K562 (cell line): ENCODE data around the gene ZNF865. TPM values are rescaled to one million over a fixed set of nuclear protein-coding genes. Genes with fewer than 3 reads are reported as not detected.

Experiments
- GTF2F1 ChIP-seq: IDR thresholded peaks from 2 replicates; pipeline ENCODE4 v1.6.1; 2011; ENCODE audit warnings: low read depth, low read length, improper control_type of control experiment
- KDM2B ChIP-seq: fragments of 250-450 bp; sonication (Bioruptor Pico); IDR thresholded peaks from 2 replicates; pipeline ENCODE4 v1.8.0; 2021; ENCODE audit warnings: mild to moderate bottlenecking, moderate library complexity
- MEIS2 ChIP-seq: fragments of 450-650 bp; IDR thresholded peaks from 2 replicates; pipeline ENCODE4 v1.6.1; 2014; ENCODE audit warnings: mild to moderate bottlenecking; ENCODE audit not compliant: partially characterized antibody
- NR4A1 ChIP-seq, 2 experiments: fragments of 250-450 bp in 1 of 2; fragments of 450-650 bp in 1 of 2; sonication (Bioruptor Pico) in 1 of 2; IDR thresholded peaks; 2 replicates each; pipeline versions ENCODE4 v1.4.0 to v1.6.1; 2016 to 2020; ENCODE audit warnings: mild to moderate bottlenecking in 2 of 2, missing compliant biosample characterization in 1 of 2, missing genetic modification characterization in 1 of 2, moderate library complexity in 1 of 2
- RBM22 ChIP-seq: fragments of 200-400 bp; formaldehyde crosslinking; IDR thresholded peaks from 2 replicates; pipeline ENCODE4 v1.6.1; 2018; ENCODE audit warnings: low read length, low read depth; ENCODE audit not compliant: poor library complexity, severe bottlenecking
- RBM25 ChIP-seq: fragments of 200-400 bp; formaldehyde crosslinking; IDR thresholded peaks from 2 replicates; pipeline ENCODE4 v1.6.1; 2018; ENCODE audit warnings: low read length, low read depth, moderate library complexity; ENCODE audit not compliant: severe bottlenecking
- polyA plus RNA-seq, 8 experiments: library from polyadenylated mRNA; depleted of rRNA in 4 of 8; stranded (reverse) in 5 of 8; unstranded in 3 of 8; fragments of >200 nt; fragmentation: Nextera tagmentation in 2 of 8; fragmentation: Illumina TruSeq in 1 of 8; extraction: Ambion mirVana in 2 of 8; extraction: Trizol in 1 of 8; gene quantifications; 2 replicates each; pipeline versions ENCODE4 v1.2.1 to v1.2.3, GENCODE V29; 2011 to 2014; ENCODE audit warnings: inconsistent platforms in 1 of 8, missing spikeins in 1 of 8
- total RNA-seq, 7 experiments: library from RNA; depleted of rRNA in 6 of 7; stranded (reverse); fragments of >200 nt in 6 of 7; fragmentation: Illumina TruSeq in 2 of 7; extraction: Trizol in 2 of 7; gene quantifications; 2 replicates each; pipeline versions ENCODE4 v1.2.1 to v1.2.3, GENCODE V29; 2011 to 2021; ENCODE audit warnings: low replicate concordance in 1 of 7
- TF ChIP-seq, protein P1 (sequence below), 3 experiments: fragments of 200-800 bp in 1 of 3; fragments of 250-450 bp in 1 of 3; fragments of 450-650 bp in 1 of 3; sonication (Bioruptor Pico) in 1 of 3; sonication (Bioruptor generic) in 1 of 3; formaldehyde crosslinking in 1 of 3; IDR thresholded peaks; 2 replicates each; pipeline versions ENCODE4 v1.6.1 to v1.8.0; 2016 to 2022; ENCODE audit warnings: mild to moderate bottlenecking in 2 of 3, missing genetic modification characterization in 2 of 3, missing compliant biosample characterization in 1 of 3, moderate library complexity in 1 of 3
- TF ChIP-seq, protein P2 (sequence below), 2 experiments: fragments of 450-650 bp in 1 of 2; sonication (generic) in 1 of 2; formaldehyde crosslinking in 1 of 2; IDR thresholded peaks; 2 replicates each; pipeline versions ENCODE4 v1.7.1 to v1.9.0; 2016 to 2022; ENCODE audit warnings: inconsistent platforms in 1 of 2, mild to moderate bottlenecking in 1 of 2, missing genetic modification reagents in 1 of 2
- TF ChIP-seq, protein P3 (sequence below): fragments of 250-450 bp; sonication (Bioruptor Pico); IDR thresholded peaks from 2 replicates; pipeline ENCODE4 v1.4.0; 2020; ENCODE audit warnings: mild to moderate bottlenecking

ZNF865 gene
- total and polyA plus RNA-seq, 9 of the 15 experiments (the other 6 are each of a cell fraction or from before 2014, with no cell fraction given), result 0.40 to 18.8 (median 1.6) TPM; not detected in 2

DNA sequence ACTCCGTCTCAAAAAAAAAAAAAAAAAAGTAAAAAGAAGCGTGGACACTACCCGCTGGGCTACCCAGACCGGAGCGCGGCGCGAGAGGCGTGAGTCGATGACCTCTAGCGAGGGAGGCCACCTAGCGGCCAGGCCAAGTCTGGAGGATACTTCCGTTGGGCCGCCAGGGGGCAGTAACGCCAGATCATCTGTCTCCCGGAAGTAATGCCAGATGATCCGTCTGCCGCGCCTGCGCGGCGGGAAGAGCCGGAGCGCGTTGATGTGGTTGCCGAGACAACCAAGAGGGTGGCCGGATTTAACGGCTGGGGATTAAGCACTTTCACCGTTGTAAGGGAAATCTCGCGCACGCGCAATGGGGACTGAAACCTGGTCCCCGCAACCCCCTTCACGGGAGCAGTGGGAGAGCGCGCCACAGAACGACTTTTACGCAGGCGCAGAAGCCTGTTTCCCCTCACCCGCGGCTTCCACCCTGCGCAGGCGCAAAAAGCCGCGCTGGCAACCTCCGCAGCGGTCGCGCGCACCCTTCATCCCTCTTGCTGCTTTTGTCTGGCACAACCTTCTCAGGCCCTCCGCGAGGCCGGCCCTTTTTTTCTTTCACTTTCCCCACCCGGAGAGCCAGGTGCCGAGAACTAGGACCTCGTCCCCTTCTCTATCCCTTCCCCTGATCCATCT lies 48.3 kb downstream of the ZNF865 start (continued):
- no peak for TF ChIP-seq GTF2F1
- TF ChIP-seq, protein P1, sequence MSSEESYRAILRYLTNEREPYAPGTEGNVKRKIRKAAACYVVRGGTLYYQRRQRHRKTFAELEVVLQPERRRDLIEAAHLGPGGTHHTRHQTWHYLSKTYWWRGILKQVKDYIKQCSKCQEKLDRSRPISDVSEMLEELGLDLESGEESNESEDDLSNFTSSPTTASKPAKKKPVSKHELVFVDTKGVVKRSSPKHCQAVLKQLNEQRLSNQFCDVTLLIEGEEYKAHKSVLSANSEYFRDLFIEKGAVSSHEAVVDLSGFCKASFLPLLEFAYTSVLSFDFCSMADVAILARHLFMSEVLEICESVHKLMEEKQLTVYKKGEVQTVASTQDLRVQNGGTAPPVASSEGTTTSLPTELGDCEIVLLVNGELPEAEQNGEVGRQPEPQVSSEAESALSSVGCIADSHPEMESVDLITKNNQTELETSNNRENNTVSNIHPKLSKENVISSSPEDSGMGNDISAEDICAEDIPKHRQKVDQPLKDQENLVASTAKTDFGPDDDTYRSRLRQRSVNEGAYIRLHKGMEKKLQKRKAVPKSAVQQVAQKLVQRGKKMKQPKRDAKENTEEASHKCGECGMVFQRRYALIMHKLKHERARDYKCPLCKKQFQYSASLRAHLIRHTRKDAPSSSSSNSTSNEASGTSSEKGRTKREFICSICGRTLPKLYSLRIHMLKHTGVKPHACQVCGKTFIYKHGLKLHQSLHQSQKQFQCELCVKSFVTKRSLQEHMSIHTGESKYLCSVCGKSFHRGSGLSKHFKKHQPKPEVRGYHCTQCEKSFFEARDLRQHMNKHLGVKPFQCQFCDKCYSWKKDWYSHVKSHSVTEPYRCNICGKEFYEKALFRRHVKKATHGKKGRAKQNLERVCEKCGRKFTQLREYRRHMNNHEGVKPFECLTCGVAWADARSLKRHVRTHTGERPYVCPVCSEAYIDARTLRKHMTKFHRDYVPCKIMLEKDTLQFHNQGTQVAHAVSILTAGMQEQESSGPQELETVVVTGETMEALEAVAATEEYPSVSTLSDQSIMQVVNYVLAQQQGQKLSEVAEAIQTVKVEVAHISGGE (CRISPR knock-in tag; IDR thresholded peaks at IDR 0.05), result peak; percentile 85 to 97 (median 89); a peak in 5 of 6 replicates
- TF ChIP-seq, protein P2, sequence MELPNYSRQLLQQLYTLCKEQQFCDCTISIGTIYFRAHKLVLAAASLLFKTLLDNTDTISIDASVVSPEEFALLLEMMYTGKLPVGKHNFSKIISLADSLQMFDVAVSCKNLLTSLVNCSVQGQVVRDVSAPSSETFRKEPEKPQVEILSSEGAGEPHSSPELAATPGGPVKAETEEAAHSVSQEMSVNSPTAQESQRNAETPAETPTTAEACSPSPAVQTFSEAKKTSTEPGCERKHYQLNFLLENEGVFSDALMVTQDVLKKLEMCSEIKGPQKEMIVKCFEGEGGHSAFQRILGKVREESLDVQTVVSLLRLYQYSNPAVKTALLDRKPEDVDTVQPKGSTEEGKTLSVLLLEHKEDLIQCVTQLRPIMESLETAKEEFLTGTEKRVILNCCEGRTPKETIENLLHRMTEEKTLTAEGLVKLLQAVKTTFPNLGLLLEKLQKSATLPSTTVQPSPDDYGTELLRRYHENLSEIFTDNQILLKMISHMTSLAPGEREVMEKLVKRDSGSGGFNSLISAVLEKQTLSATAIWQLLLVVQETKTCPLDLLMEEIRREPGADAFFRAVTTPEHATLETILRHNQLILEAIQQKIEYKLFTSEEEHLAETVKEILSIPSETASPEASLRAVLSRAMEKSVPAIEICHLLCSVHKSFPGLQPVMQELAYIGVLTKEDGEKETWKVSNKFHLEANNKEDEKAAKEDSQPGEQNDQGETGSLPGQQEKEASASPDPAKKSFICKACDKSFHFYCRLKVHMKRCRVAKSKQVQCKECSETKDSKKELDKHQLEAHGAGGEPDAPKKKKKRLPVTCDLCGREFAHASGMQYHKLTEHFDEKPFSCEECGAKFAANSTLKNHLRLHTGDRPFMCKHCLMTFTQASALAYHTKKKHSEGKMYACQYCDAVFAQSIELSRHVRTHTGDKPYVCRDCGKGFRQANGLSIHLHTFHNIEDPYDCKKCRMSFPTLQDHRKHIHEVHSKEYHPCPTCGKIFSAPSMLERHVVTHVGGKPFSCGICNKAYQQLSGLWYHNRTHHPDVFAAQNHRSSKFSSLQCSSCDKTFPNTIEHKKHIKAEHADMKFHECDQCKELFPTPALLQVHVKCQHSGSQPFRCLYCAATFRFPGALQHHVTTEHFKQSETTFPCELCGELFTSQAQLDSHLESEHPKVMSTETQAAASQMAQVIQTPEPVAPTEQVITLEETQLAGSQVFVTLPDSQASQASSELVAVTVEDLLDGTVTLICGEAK (IDR thresholded peaks at IDR 0.05), result peak; percentile 88
- TF ChIP-seq, protein P2 (CRISPR knock-in tag; IDR thresholded peaks at IDR 0.05), result no peak
- TF ChIP-seq RBM22, result peak; percentile 92
- peak; percentile 86; the same call in 1 of the 2 replicates for TF ChIP-seq KDM2B
- peak; percentile 92 for TF ChIP-seq MEIS2
- no peak for TF ChIP-seq RBM25
- no peak for TF ChIP-seq NR4A1 (CRISPR knock-in tag; IDR thresholded peaks at IDR 0.05)
- TF ChIP-seq NR4A1 (tag; IDR thresholded peaks at IDR 0.05), result no peak
- TF ChIP-seq, protein P3, sequence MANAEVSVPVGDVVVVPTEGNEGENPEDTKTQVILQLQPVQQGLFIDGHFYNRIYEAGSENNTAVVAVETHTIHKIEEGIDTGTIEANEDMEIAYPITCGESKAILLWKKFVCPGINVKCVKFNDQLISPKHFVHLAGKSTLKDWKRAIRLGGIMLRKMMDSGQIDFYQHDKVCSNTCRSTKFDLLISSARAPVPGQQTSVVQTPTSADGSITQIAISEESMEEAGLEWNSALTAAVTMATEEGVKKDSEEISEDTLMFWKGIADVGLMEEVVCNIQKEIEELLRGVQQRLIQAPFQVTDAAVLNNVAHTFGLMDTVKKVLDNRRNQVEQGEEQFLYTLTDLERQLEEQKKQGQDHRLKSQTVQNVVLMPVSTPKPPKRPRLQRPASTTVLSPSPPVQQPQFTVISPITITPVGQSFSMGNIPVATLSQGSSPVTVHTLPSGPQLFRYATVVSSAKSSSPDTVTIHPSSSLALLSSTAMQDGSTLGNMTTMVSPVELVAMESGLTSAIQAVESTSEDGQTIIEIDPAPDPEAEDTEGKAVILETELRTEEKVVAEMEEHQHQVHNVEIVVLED (CRISPR knock-in tag), result peak; percentile 66
